Middle frontal gyrus (tissue), 1 donor: ENCODE measurements around the gene CD9.

ENCODE experiments used
- DNase-seq: peaks from one replicate; pipeline ENCODE4 v3.0.0-alpha.2; 2015; ENCODE audit warnings: low spot score; ENCODE audit errors: extremely low spot score

The CD9 gene

DNA sequence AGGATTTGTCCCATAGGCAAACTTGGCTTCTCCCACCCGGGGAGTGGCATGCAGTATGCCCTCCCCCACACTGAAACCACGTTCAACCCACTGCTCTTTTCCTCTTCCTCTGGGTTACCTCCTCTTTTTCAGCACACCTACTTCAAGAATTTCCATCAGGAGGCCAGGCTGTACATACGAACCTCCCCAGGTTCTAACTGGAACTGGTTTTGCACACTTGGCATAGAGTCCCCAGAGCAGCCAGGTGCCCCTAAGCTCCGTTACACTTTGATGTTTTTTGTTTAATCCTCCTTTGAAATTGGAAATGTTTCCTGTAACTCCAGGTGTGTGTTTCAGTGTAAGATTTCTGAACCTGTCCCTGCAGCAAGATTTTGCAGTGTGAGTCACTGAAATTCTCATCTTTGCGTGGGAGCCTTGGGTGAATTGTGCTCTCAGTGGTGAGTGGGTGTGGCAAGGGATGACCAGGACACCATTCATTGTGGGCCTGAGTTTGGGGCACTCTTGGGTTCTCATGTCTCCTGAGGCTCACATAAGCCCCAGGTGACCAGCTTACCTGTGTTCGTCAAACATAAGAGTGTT, 18.2 kb downstream of the CD9 start:
- DNase-seq = no peak

DNA sequence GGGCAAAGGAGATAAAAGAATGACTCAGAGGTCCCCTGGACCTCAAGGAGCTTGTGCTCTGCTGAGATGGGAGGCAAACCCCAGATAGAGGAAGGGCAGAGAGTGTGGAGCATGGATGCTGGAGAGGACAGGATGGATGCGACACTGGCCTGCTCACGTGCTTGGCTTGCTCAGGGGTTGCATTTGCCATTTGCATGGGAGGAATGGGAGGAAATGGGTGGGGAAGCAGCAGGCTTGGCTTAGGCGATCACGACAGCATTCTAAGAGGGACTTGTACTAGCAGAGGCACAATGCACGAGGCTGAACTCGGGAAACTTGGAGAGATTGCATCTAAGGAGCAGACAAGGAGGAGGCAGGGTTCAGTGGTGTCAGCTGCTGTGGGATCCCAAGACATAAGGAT, 19.8 kb downstream of the CD9 start:
- no peak for DNase-seq

- no peak for DNase-seq
These were observed 20.9 kb downstream of the CD9 start for GRCh38 chr12:6221146-6221545.

DNA sequence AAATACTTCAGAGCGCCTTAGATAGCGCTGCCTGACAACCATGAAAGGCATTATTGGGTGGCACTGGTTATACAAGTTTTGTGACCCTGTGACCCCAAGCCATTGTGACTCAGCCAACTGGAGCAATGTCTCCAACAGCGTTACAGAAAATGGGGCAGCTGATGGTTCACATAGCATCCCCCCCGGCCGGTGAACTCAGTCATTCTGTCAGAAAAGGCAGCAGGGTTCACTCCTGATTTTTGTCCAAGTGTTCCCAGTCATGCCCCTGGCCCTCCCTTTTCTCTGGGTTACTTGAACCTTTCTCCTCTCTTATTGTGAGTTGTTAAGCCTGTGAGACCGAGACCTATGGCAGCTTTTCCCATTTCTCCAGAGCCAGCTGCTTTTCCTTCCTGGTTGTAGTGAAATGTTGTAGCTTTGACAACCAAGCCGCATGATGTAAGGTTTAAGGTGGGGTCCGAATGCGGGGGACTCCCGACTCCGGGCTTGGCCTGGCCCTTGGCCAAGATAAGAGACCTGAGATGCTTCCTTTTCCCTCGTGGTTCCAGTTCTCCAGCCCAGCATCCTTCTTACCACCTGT, 22.0 kb downstream of the CD9 start:
- DNase-seq = no peak

DNA sequence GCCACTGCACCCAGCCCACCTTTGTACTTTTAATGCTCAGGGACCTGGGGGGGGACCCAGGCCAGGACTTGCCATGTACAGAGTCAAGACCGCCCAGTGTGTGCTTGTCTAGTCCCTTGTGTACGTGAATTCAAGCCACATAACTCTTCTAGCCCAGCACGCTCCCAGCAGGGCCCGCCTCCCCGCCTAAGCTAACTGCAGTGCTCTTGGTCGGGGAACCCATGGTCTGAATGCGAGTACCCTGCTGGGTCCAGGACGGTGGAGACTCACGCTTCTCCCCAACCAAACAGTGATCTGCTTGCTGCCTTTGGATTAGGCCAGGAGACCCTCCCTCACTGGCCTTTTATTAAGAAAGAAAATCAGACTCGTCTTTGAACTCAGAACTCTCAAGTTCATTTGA, 23.3 kb downstream of the CD9 start:
- DNase-seq = no peak

DNA sequence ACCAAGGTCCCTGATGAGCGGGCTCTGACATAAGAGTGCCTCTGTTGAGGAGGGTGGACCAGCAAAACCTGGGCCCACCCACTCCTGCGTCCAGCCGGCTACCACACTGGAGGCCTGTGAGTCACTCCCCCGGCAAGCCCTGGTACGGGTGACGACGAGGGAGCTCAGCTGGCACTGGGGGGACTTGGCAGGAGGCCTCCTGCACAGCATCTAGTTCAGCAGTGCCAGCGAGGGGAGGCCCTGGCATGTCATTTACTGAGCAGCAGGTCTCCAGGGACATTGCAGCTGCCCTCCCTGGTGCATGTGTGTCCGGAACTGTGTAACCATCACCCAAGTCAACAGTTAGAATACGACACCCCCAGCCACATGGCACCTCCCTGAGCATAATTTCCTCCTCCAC, 24.4 kb downstream of the CD9 start:
- DNase-seq = peak; percentile 58

- no peak for DNase-seq
These were observed 25.4 kb downstream of the CD9 start for GRCh38 chr12:6225630-6226001.

- no peak for DNase-seq
These were observed 25.9 kb downstream of the CD9 start for GRCh38 chr12:6226002-6226678.

- DNase-seq = no peak
These were observed 26.5 kb downstream of the CD9 start for GRCh38 chr12:6226679-6227051.

- no peak for DNase-seq
These were observed 28.5 kb downstream of the CD9 start for GRCh38 chr12:6228535-6229223.

DNA sequence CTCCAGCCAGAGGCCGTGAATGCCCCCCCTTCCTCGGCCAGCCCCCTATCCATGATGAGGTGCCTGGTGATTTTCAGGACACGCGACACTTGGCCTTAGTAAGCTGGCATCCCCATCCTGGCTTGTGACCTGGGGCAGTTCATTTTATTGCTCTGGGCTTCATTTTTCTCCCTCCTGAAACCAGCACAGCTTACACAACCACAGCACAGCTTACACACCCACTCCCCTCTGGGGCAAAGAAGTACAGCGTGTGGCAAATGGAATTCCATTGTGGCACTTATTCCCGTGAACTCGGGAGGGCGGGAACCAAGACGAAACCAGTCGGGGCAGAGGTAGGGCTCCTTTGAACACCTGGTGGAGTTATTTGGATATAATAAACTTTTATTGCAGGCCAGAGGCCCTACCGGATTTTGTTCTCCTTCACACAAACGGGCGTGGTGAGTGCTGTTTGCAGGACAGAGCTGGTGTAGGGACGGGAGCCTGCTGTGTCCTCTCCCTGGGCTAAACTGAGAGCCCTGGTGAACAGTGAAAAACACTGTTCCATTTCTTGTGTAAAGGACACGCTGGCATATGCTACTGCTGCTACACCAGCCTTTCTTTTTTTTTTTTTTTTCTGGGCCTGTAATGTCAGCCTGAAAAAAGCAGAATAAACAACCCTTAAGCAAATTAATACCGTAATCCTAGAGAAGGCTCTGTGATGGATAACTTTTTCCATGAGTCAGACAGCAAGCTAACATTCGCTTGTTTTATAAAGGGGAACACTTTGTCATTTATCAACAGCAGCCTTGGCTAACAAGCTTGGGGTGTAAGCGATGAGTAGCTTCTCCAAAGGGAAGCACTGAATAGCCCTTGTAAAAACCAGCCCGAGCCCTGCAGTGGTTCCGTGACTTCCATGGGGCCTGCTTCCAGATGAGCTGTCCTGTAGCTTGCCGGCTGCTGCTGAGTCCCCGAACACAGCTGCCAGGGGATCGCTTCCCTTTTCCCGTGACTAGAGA, 29.3 kb downstream of the CD9 start:
- DNase-seq = no peak

GRCh38 chr12:6230321-6231110, 30.3 kb downstream of the CD9 start:
- DNase-seq = peak; percentile 84

DNA sequence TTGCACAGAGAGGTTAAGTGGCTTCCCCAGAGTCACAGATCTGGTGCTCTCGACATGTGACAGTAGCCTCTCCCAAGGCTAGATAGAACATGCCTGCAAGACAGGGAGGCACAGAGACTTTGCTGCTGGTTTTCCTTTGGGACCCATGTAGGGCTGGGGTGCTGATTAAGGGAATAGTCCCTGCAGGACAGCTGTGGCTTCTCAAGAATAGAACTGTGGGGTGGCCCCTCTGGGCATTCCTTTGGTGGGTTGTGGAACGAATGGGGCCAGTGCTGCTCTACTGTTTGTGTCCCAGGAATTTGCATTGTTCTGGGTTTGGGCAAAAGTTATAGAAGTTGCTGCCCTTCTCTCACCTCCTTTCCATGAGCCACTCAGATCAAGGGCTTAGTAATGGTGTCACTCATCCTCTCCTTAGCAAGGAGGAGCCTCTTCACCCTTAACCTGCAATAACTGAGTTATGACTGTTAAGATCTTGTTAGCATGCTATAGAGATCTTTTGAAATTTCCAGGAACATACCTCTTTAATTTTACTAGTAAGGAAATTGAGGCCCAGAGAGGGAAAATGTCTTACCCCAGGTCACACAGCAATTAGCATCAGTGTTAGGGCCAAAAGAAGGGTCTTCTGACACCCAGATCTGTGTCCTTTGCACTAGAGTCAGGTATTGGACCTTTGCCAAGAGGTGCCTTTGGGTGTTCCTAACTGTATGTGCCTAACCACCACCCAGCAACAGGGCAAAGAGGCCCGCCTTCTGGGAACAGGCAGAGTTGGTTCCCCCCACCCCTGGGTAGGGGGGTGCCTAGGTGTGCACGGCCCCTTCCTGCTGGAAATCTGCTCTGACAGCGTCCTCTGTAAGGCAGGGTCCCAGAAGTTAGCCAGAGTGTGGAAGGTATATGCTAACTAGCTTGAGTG, 31.4 kb downstream of the CD9 start:
- DNase-seq = no peak

GRCh38 chr12:6233121-6233971, 33.1 kb downstream of the CD9 start:
- DNase-seq = no peak

DNA sequence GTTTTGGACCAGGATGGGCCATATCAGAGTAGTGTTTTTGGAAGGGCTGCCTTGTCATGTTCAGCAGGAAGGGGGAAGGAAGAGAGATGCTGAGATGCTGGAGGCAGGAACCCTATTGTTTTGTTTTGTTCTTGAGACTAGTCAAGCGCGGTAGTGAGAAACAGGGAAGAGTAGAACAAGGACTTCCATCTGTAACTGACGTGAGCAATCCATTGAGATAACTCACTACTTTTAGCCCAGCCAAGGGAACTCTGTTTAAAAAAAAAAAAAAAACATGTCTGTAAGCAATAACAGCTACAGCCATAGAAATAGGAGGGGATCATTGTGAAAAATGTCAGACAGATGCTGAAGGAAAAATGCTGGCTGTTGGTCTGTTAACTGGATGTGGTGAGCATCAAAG, 34.0 kb downstream of the CD9 start:
- no peak for DNase-seq

- DNase-seq = no peak
These were observed 34.7 kb downstream of the CD9 start for GRCh38 chr12:6234906-6235305.

- DNase-seq = no peak
These were observed 35.3 kb downstream of the CD9 start for GRCh38 chr12:6235499-6235898.

DNA sequence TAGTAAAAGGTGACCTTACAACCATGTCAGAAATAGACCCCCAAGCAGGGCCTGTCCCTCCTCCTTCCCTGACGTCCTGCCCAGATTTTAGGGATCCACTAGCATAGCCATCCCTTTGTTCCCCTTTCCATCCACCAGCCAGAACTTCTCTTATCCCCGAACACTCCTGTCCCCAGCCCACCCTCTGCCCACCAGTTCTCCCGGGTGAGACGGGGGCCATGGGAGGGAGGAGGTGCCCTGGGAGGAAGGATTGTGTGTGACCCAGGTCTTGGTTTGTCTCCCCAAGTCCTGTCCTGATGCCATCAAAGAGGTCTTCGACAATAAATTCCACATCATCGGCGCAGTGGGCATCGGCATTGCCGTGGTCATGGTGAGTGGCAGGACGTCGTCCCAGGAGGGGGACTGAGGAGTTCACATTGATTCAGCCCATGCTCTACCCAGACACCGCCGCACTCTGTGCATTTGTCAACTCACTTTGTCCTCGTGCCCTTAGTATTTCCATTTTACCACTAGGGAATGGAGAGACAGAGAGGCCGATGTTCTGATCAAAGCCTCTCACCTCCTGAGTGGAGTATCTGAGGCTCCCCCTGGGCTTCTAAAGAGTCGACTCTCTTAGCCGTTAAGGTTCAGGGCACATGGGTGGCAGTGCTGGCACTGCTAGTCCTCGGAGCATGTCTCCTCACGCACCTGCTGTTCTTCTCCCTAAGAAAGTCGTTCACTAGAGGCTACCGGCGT, 35.9 kb downstream of the CD9 start:
- no peak for DNase-seq
